HepG2 (cell line): ENCODE data around the gene LYPLA2. TPM values are rescaled to one million over a fixed set of nuclear protein-coding genes. Genes with fewer than 3 reads are reported as not detected.

ENCODE experiments used
- ARID4A ChIP-seq: sonication (generic); formaldehyde crosslinking; IDR thresholded peaks from 2 replicates; pipeline ENCODE4 v1.5.0; 2020; ENCODE audit warnings: mild to moderate bottlenecking, missing genetic modification reagents, borderline replicate concordance
- ATF2 ChIP-seq: sonication (generic); formaldehyde crosslinking; IDR thresholded peaks from 2 replicates; pipeline ENCODE4 v1.4.0; 2020; ENCODE audit warnings: missing genetic modification reagents
- CERS6 ChIP-seq: sonication (generic); formaldehyde crosslinking; IDR thresholded peaks from 2 replicates; pipeline ENCODE4 v1.5.0; 2020; ENCODE audit warnings: missing genetic modification reagents
- CHD4 ChIP-seq: fragments of 200-600 bp; sonication (generic); IDR thresholded peaks from 2 replicates; pipeline ENCODE4 v1.7.0; 2017; ENCODE audit warnings: mild to moderate bottlenecking, low read length, borderline replicate concordance
- ELF1 ChIP-seq: sonication (generic); formaldehyde crosslinking; IDR thresholded peaks from 2 replicates; pipeline ENCODE4 v1.4.0; 2020; ENCODE audit warnings: missing genetic modification reagents
- FOXP4 ChIP-seq: sonication (generic); formaldehyde crosslinking; IDR thresholded peaks from 2 replicates; pipeline ENCODE4 v1.4.0; 2020; ENCODE audit warnings: missing genetic modification reagents
- GABPB1 ChIP-seq: IDR thresholded peaks from 2 replicates; pipeline ENCODE4 v1.6.1; 2016; ENCODE audit warnings: mild to moderate bottlenecking, missing genetic modification reagents, moderate library complexity, missing compliant biosample characterization
- HNRNPLL ChIP-seq: fragments of 200-400 bp; formaldehyde crosslinking; IDR thresholded peaks from 2 replicates; pipeline ENCODE4 v1.6.1; 2017; ENCODE audit warnings: mild to moderate bottlenecking, low read depth, low read length; ENCODE audit not compliant: poor library complexity, severe bottlenecking
- MXD4 ChIP-seq: IDR thresholded peaks from 2 replicates; pipeline ENCODE4 v1.6.1; 2016; ENCODE audit warnings: mild to moderate bottlenecking, missing biosample characterization, missing genetic modification reagents
- RCOR2 ChIP-seq: IDR thresholded peaks from 2 replicates; pipeline ENCODE4 v1.6.1; 2016; ENCODE audit warnings: missing biosample characterization, missing genetic modification reagents
- RFX3 ChIP-seq: IDR thresholded peaks from 2 replicates; pipeline ENCODE4 v1.6.1; 2016; ENCODE audit warnings: missing biosample characterization, missing genetic modification reagents
- SETDB1 ChIP-seq: sonication (generic); formaldehyde crosslinking; IDR thresholded peaks from 2 replicates; pipeline ENCODE4 v1.5.1; 2020; ENCODE audit warnings: missing genetic modification reagents, mild to moderate bottlenecking, borderline replicate concordance
- SMYD3 ChIP-seq: sonication (generic); formaldehyde crosslinking; IDR thresholded peaks from 2 replicates; pipeline ENCODE4 v1.8.1; 2023; ENCODE audit warnings: mild to moderate bottlenecking, missing genetic modification reagents
- STAT5B ChIP-seq: sonication (generic); formaldehyde crosslinking; IDR thresholded peaks from 2 replicates; pipeline ENCODE4 v1.4.0; 2020; ENCODE audit warnings: missing genetic modification reagents
- TAF15 ChIP-seq: fragments of 200-400 bp; formaldehyde crosslinking; IDR thresholded peaks from one replicate; pipeline ENCODE4 v1.6.1; 2018; ENCODE audit warnings: mild to moderate bottlenecking, low read depth, low read length; ENCODE audit not compliant: poor library complexity, severe bottlenecking
- ZFP41 ChIP-seq: sonication (generic); formaldehyde crosslinking; IDR thresholded peaks from 2 replicates; pipeline ENCODE4 v1.4.0; 2020; ENCODE audit warnings: mild to moderate bottlenecking, missing genetic modification reagents, borderline replicate concordance
- ZFYVE20 ChIP-seq: sonication (generic); formaldehyde crosslinking; IDR thresholded peaks from 2 replicates; pipeline ENCODE4 v1.8.0; 2023; ENCODE audit warnings: low read depth, mild to moderate bottlenecking, moderate library complexity, missing genetic modification reagents, borderline replicate concordance
- ZNF138 ChIP-seq: sonication (generic); formaldehyde crosslinking; IDR thresholded peaks from 2 replicates; pipeline ENCODE4 v1.5.0; 2020; ENCODE audit warnings: mild to moderate bottlenecking, low read depth, missing genetic modification reagents
- ZNF563 ChIP-seq: sonication (generic); formaldehyde crosslinking; IDR thresholded peaks from 2 replicates; pipeline ENCODE4 v1.8.0; 2022; ENCODE audit warnings: mild to moderate bottlenecking, moderate library complexity, missing genetic modification reagents
- ZNF569 ChIP-seq: sonication (generic); formaldehyde crosslinking; IDR thresholded peaks from 2 replicates; pipeline ENCODE4 v1.5.0; 2020; ENCODE audit warnings: mild to moderate bottlenecking, missing genetic modification reagents, moderate library complexity, borderline replicate concordance
- ZNF672 ChIP-seq: sonication (generic); formaldehyde crosslinking; IDR thresholded peaks from 2 replicates; pipeline ENCODE4 v1.8.1; 2022; ENCODE audit warnings: missing genetic modification reagents
- polyA plus RNA-seq, 8 experiments: library from polyadenylated mRNA; depleted of rRNA in 3 of 8; stranded (reverse) in 7 of 8; unstranded in 1 of 8; fragments of >200 nt; fragmentation: Illumina TruSeq in 4 of 8; extraction: Trizol in 4 of 8; gene quantifications; 2 replicates each; pipeline versions ENCODE4 v1.2.1 to v1.2.3, GENCODE V29; 2011 to 2016; ENCODE audit warnings: low read depth in 4 of 8, missing spikeins in 1 of 8, mixed read lengths in 1 of 8; ENCODE audit not compliant: insufficient read depth in 1 of 8
- total RNA-seq, 5 experiments: library from RNA; depleted of rRNA; stranded (reverse); fragments of >200 nt; fragmentation: Illumina TruSeq; extraction: Trizol; gene quantifications; 2 replicates each; pipeline ENCODE4 v1.2.3, GENCODE V29; 2016; ENCODE audit warnings: low read depth in 1 of 5

The LYPLA2 gene
- total and polyA plus RNA-seq, 2 of the 13 experiments (the other 11 are each of a cell fraction or from before 2014, with no cell fraction given): 72.1 to 73.2 TPM

GRCh38 chr1:23743287-23744152, 47.4 kb upstream of the LYPLA2 start, which contains the start of gene ELOA (continued):
- TF ChIP-seq FOXP4 (CRISPR knock-in tag) (no peak), RFX3 (CRISPR knock-in tag) (no peak), ZFYVE20 (CRISPR knock-in tag) (0 out of 2 replicates have a peak, but pooled peaks have one; percentile 20), ATF2 (no peak; the same call in 1 of the 2 replicates), CHD4 (no peak), SETDB1 (CRISPR knock-in tag) (no peak), RCOR2 (CRISPR knock-in tag) (no peak), SMYD3 (CRISPR knock-in tag) (no peak), HNRNPLL (peak; percentile 64), CERS6 (CRISPR knock-in tag) (no peak), ZNF563 (CRISPR knock-in tag) (peak; percentile 83), ARID4A (CRISPR knock-in tag) (peak; percentile 94), ELF1 (CRISPR knock-in tag) (peak; percentile 62), ZFP41 (CRISPR knock-in tag) (no peak), ZNF569 (no peak), STAT5B (no peak), MXD4 (CRISPR knock-in tag) (peak; percentile 78), ZNF672 (no peak), ZNF138 (peak; percentile 50; the same call in 1 of the 2 replicates), GABPB1 (CRISPR knock-in tag) (peak; percentile 93), TAF15 (peak; percentile 34)
